Adrenal gland (tissue), 19 donors: Measurements from ENCODE around the gene SLC26A2. TPM values are rescaled to one million over a fixed set of nuclear protein-coding genes. Genes with fewer than 3 reads are reported as not detected.

Experiments
- DNase-seq, 7 donors: peaks; one replicate each; pipeline ENCODE4 v3.0.0-alpha.2; 2019 to 2020
- H3K27ac ChIP-seq, 5 donors: fragments of 200-600 bp; sonication (generic) in 4 of 5; 1 replicate in 3 of 5; 2 replicates in 2 of 5; pipeline versions ENCODE4 v1.5.1 to v1.8.0; 2016 to 2020; ENCODE audit warnings: mild to moderate bottlenecking in 1 of 5
- H3K27me3 ChIP-seq: fragments of 200-600 bp; 2 replicates; pipeline ENCODE4 v1.8.0; 2021
- H3K36me3 ChIP-seq, 2 donors: fragments of 200-600 bp; replicated peaks in 1 of 2; 1 replicate in 1 of 2; 2 replicates in 1 of 2; pipeline versions ENCODE4 v1.5.1 to v1.8.0; 2018 to 2022
- H3K4me1 ChIP-seq, 2 donors: fragments of 200-600 bp; replicated peaks in 1 of 2; 1 replicate in 1 of 2; 2 replicates in 1 of 2; pipeline versions ENCODE4 v1.5.1 to v1.8.0; 2018 to 2021
- H3K4me3 ChIP-seq, 4 donors: fragments of 200-600 bp; sonication (generic) in 3 of 4; one replicate each; pipeline ENCODE4 v1.5.1; 2016 to 2018
- H3K9me3 ChIP-seq, 3 donors: fragments of 200-600 bp; sonication (generic) in 1 of 3; replicated peaks in 1 of 3; 1 replicate in 2 of 3; 2 replicates in 1 of 3; pipeline versions ENCODE4 v1.5.1 to v1.8.0; 2016 to 2021
- POLR2A ChIP-seq, 2 donors: fragments of 450-650 bp; IDR thresholded peaks; one replicate each; pipeline ENCODE4 v1.6.1; 2017; ENCODE audit warnings: antibody characterized with exemption in 2 of 2, mild to moderate bottlenecking in 2 of 2, moderate library complexity in 1 of 2
- WGBS, 4 donors: extraction: QIAGEN DNeasy Blood & Tissue Kit in 2 of 4; methylation state at CpG; one replicate each; pipeline versions ENCODE4 v1.1.5 to v1.1.7; 2013 to 2017; 5-methylcytosine and 5-hydroxymethylcytosine counted together
- intact Hi-C, 2 donors: fragments of 100-400 bp; cut with DNase I; formaldehyde crosslinking; loops; one replicate each; pipeline versions ENCODE4 v1.14.1 to v1.15.0; 2022 to 2023
- long read RNA-seq, 10 donors: library from polyadenylated mRNA in 3 of 10; unstranded in 2 of 10; stranded (forward) in 1 of 10; transcript quantifications; one replicate each; pipeline ENCODE4 v2.0.0 and lab custom pipeline, GENCODE V29; 2021 to 2026
- polyA plus RNA-seq, 3 donors: library from polyadenylated mRNA; stranded (reverse); fragments of 200-250 nt in 2 of 3; fragments of 350-450 nt in 1 of 3; fragmentation: Illumina TruSeq in 1 of 3; extraction: RNeasy Lipid Tissue Mini Kit (QIAGEN cat#74804) in 1 of 3; gene quantifications; one replicate each; pipeline ENCODE4 v1.2.3, GENCODE V29; 2013 to 2014
- total RNA-seq, 9 donors: library from RNA; depleted of rRNA in 4 of 9; stranded (reverse); fragments of >200 nt in 4 of 9; fragments of 120-200 nt in 1 of 9; fragmentation: NEBNext Ultra II Directional in 1 of 9; extraction: Animal tissue kit (Norgen Biotek cat#: 25700) in 1 of 9; gene quantifications; one replicate each; pipeline versions ENCODE4 v1.1.0 to v1.2.4, GENCODE V29; 2013 to 2023
- TF ChIP-seq, protein P1 (sequence below), 6 experiments: fragments of 450-650 bp in 4 of 6; fragments of 200-600 bp in 2 of 6; sonication (generic) in 1 of 6; IDR thresholded peaks; 1 replicate in 5 of 6; 2 replicates in 1 of 6; pipeline versions ENCODE4 v1.5.1 to v1.8.0; 2016 to 2021; ENCODE audit warnings: antibody characterized with exemption in 6 of 6, mild to moderate bottlenecking in 2 of 6, moderate library complexity in 1 of 6
- donor health status: healthy with polysubstance abuse.
- donor health status: Bipolar disorder and iron deficiency.
- donor health status: DM: yes; HTN: yes; CAD: no.
- donor health status: DM: no; HTN: no; CAD: no.
- donor health status: DM: no; HTN: no; CAD: no.
- donor health status: DM: yes; HTN: yes; CAD: no.

SLC26A2 gene
- 100 to 1,000 TPM in 2 of 9 donors, 10 to 100 TPM in 7; 28.3 to 228 (median 50.9) TPM for total RNA-seq
- 100 to 1,000 TPM in 1 of 3 donors, 10 to 100 TPM in 1, 1 to 10 TPM in 1; 7.2 to 124 (median 13.4) TPM for polyA plus RNA-seq
- long read RNA-seq, donor 1, full-length matches to known transcripts, result 32 of 114 reads
- long read RNA-seq, donor 1, partial matches to known transcripts, result 82 of 114 reads
- long read RNA-seq, donor 1, other reads (novel, unspliced or antisense), result 0 of 114 reads
- long read RNA-seq, donor 2, full-length matches to known transcripts, result 30 of 159 reads
- long read RNA-seq, donor 2, partial matches to known transcripts, result 129 of 159 reads
- long read RNA-seq, donor 2, other reads (novel, unspliced or antisense), result 0 of 159 reads
- long read RNA-seq, donor 3, full-length matches to known transcripts, result 42 of 56 reads
- long read RNA-seq, donor 3, partial matches to known transcripts, result 14 of 56 reads
- long read RNA-seq, donor 3, other reads (novel, unspliced or antisense), result 0 of 56 reads
- long read RNA-seq, donor 4, full-length matches to known transcripts, result 11 of 24 reads
- long read RNA-seq, donor 4, partial matches to known transcripts, result 5 of 24 reads
- long read RNA-seq, donor 4, other reads (novel, unspliced or antisense), result 8 of 24 reads
- long read RNA-seq, donor 5, full-length matches to known transcripts, result 1 of 3 reads
- long read RNA-seq, donor 5, partial matches to known transcripts, result 1 of 3 reads
- long read RNA-seq, donor 5, other reads (novel, unspliced or antisense), result 1 of 3 reads
- long read RNA-seq, donor 6, full-length matches to known transcripts, result 8 of 13 reads
- long read RNA-seq, donor 6, partial matches to known transcripts, result 2 of 13 reads
- long read RNA-seq, donor 6, other reads (novel, unspliced or antisense), result 3 of 13 reads
- long read RNA-seq, donor 7, full-length matches to known transcripts, result 9 of 9 reads
- long read RNA-seq, donor 7, partial matches to known transcripts, result 0 of 9 reads
- long read RNA-seq, donor 7, other reads (novel, unspliced or antisense), result 0 of 9 reads
- long read RNA-seq, donor 8, full-length matches to known transcripts, result 45 of 55 reads
- long read RNA-seq, donor 8, partial matches to known transcripts, result 10 of 55 reads
- long read RNA-seq, donor 8, other reads (novel, unspliced or antisense), result 0 of 55 reads
- long read RNA-seq, donor 9, full-length matches to known transcripts, result 19 of 26 reads
- long read RNA-seq, donor 9, partial matches to known transcripts, result 7 of 26 reads
- long read RNA-seq, donor 9, other reads (novel, unspliced or antisense), result 0 of 26 reads
- long read RNA-seq, donor 10, full-length matches to known transcripts, result 5 of 24 reads
- long read RNA-seq, donor 10, partial matches to known transcripts, result 19 of 24 reads
- long read RNA-seq, donor 10, other reads (novel, unspliced or antisense), result 0 of 24 reads

DNA sequence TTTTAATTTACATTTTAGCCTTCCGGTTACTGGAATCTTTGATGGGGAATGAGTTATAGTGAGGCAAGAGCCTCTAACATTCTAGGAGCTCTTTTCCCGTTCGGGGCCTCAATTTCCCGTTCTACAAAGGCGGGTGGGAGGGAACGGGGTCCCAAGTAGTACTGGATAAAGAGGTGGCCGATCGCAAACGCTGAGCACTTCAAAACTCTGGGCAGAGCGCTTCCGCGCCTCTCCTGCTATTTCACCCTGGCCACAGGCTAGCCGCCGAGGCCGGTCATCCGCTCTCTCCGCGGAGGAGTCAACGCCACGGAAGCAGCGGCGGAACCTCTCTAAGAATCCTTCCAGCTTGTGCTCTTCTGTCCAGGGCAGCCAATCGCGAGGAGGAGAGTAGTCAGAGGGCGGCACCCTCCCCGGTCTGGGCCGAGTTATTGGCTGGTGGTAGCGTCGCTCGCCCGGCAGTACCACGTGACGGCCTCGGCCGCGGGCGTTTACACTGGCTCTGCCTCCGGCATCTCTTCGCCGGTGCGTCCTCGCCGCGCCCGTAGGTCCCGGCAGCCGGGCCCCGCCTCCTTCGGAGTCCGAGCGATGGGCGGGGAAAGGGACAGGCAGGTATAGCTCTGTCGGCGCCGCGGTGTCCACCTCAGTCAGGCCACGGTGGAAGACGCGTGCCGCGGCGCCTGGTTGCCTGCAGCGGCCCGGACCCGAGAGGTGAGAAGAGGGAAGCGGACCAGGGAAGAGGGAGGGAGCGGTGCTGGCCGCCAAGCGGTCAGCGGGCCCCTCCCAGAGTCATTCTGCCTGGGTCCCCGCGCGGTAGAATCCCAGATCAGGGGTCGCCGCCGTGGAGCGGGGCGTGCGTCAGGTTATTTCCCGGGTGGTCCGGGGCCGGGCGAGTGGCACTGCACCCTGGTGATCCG is at the start of gene SLC26A2:
Gene SLC26A2 (plus strand): TSS at position 487 of the 914 bp plus-strand sequence. CDS start 16,895 bp downstream, outside the sequence.
- WGBS, 4 donors, result 0% methylated on average over 25 to 84 of the region's 84 CpGs
- DNase-seq, result peak; percentile 97 to 99 (median 99)
- no peaks in the 10 kb centered on the region for H3K27me3 ChIP-seq
- no peaks in the 10 kb centered on the region for H3K9me3 ChIP-seq
- peak; percentile 93 to 98 for TF ChIP-seq POLR2A (IDR thresholded peaks at IDR 0.05)
- TF ChIP-seq, protein P1, sequence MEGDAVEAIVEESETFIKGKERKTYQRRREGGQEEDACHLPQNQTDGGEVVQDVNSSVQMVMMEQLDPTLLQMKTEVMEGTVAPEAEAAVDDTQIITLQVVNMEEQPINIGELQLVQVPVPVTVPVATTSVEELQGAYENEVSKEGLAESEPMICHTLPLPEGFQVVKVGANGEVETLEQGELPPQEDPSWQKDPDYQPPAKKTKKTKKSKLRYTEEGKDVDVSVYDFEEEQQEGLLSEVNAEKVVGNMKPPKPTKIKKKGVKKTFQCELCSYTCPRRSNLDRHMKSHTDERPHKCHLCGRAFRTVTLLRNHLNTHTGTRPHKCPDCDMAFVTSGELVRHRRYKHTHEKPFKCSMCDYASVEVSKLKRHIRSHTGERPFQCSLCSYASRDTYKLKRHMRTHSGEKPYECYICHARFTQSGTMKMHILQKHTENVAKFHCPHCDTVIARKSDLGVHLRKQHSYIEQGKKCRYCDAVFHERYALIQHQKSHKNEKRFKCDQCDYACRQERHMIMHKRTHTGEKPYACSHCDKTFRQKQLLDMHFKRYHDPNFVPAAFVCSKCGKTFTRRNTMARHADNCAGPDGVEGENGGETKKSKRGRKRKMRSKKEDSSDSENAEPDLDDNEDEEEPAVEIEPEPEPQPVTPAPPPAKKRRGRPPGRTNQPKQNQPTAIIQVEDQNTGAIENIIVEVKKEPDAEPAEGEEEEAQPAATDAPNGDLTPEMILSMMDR (IDR thresholded peaks at IDR 0.05), result peak in 2 of 6 experiments; percentile 21 to 25
- intact Hi-C loops, result no loop called here
- H3K36me3 ChIP-seq, result no peaks in the 10 kb centered on the region
- peak within 1 kb of the TSS; percentile 89 to 98 (median 91) for H3K27ac ChIP-seq
- peaks cover 10 to 21% of the 10 kb centered on the region in 2 donors for H3K4me1 ChIP-seq
- peak within 1 kb of the TSS in 3 of 4 donors; percentile 66 to 100 (median 78) for H3K4me3 ChIP-seq

DNA sequence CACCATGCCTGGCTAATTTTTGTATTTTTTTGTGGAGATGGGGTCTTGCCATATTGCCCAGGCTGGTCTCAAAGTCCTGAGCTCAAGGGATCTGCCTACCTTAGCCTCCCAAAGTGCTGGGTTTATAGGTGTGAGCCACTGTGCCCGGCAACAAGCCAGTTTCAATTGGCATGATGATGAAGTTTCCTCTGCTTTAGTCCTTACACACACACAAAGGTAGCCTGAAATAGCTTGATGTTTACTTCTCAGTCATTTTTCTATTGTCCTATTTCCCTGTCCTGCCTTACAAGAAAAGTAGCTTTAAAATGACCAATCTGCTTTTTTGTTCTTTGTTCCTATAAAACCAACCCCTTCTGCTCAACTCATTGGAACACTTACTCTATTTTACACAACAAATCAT is 49.5 kb upstream of the SLC26A2 start:
- intact Hi-C loops, result no loop called here
- Histone ChIP-seq H3K9me3 (no peaks in the 10 kb centered on the region), H3K4me3 (no peak overlapping the region), H3K36me3 (no peaks in the 10 kb centered on the region), H3K27ac (no peak overlapping the region), H3K27me3 (no peaks in the 10 kb centered on the region), H3K4me1 (peaks cover 0 to 2% of the 10 kb centered on the region in 2 donors)
- no peak for DNase-seq
- TF ChIP-seq, protein P1 (IDR thresholded peaks at IDR 0.05), result no peak
- no peak for TF ChIP-seq POLR2A (IDR thresholded peaks at IDR 0.05)
- whole genome bisulfite sequencing, 4 donors, result 92 to 100% (median 99%) methylated on average over 1 of the region's 1 CpG

- intact Hi-C loops, result no loop called here
- WGBS, 4 donors, result 68 to 79% (median 73%) methylated on average over 3 of the region's 3 CpGs
- H3K4me3 ChIP-seq, result no peak overlapping the region
- H3K9me3 ChIP-seq, result no peaks in the 10 kb centered on the region
- no peaks in the 10 kb centered on the region for H3K27me3 ChIP-seq
- H3K4me1 ChIP-seq, result peaks cover 6 to 13% of the 10 kb centered on the region in 2 donors
- TF ChIP-seq, protein P1 (IDR thresholded peaks at IDR 0.05), result no peak
- no peak for TF ChIP-seq POLR2A (IDR thresholded peaks at IDR 0.05)
- H3K36me3 ChIP-seq, result no peaks in the 10 kb centered on the region
- DNase-seq, result peak in 1 of 7 donors; percentile 49
- H3K27ac ChIP-seq, result peak overlapping the region in 2 of 5 donors; percentile 20 to 31
Measured at GRCh38 chr5:149912226-149912871, 48.2 kb upstream of the SLC26A2 start.
